HepG2 (cell line): Measurements from ENCODE around the gene LITAF. TPM values are rescaled to one million over a fixed set of nuclear protein-coding genes. Genes with fewer than 3 reads are reported as not detected.

ENCODE experiments used
- ATAC-seq: fragments of 200-7000 bp; cut with Tn5 transposase; 3 replicates; pipeline ENCODE4 v1.9.1; 2020; ENCODE audit warnings: mild to moderate bottlenecking, moderate library complexity
- BruUV-seq: library from RNA; stranded (reverse); fragments of 400-500 nt; replicated peaks from 2 replicates; lab custom pipeline; 2021; lab: Mats Ljungman, UMichigan
- CTCF ChIA-PET: fragments of 300-600 bp; formaldehyde crosslinking; extraction: SDS; loops from one replicate; lab custom pipeline; 2021; ENCODE audit warnings: low total read pairs, inconsistent platforms, low intra/inter-chr PET ratio; lab: Yijun Ruan, JAX
- POLR2A ChIA-PET: fragments of 350-600 bp; sonication (Branson Sonifier 250); formaldehyde crosslinking; loops from one replicate; lab custom pipeline; 2020; ENCODE audit warnings: antibody characterized with exemption, inconsistent platforms; lab: Yijun Ruan, JAX
- DNase-seq: peaks from one replicate; pipeline ENCODE4 v3.0.0-alpha.2; 2015; ENCODE audit warnings: low spot score
- FAIRE-seq: peaks from 3 replicates; lab custom pipeline; 2011; peaks lifted over from hg19 to GRCh38; lab: Jason Lieb, UNC
- H2AFZ ChIP-seq: one replicate; pipeline ENCODE4 v1.6.1; 2011; ENCODE audit warnings: low read length, inconsistent platforms
- H3K27ac ChIP-seq: fragments of 300-600 bp; 3 replicates; pipeline ENCODE4 v1.8.0; 2011; ENCODE audit warnings: mixed run types, mild to moderate bottlenecking, mixed read lengths, low read length, inconsistent platforms; ENCODE audit not compliant: insufficient read depth; ENCODE audit errors: extremely low read length
- H3K27me3 ChIP-seq, 2 experiments: fragments of 200-600 bp in 1 of 2; 2 replicates in 1 of 2; 3 replicates in 1 of 2; pipeline versions ENCODE4 v1.6.0 to v1.8.0; 2011; ENCODE audit warnings: low read length in 2 of 2, mild to moderate bottlenecking in 2 of 2, moderate library complexity in 2 of 2, inconsistent platforms in 1 of 2; ENCODE audit not compliant: insufficient read depth in 2 of 2, control insufficient read depth in 1 of 2
- H3K36me3 ChIP-seq, 2 experiments: fragments of 200-600 bp in 1 of 2; replicated peaks in 1 of 2; 2 replicates in 1 of 2; 3 replicates in 1 of 2; pipeline versions ENCODE4 v1.5.1 to v1.8.0; 2011; ENCODE audit warnings: low read length in 2 of 2, inconsistent platforms in 1 of 2; ENCODE audit not compliant: insufficient read depth in 2 of 2, control insufficient read depth in 1 of 2
- H3K4me1 ChIP-seq: 2 replicates; pipeline ENCODE4 v1.5.1; 2012; ENCODE audit warnings: low read length, inconsistent platforms; ENCODE audit not compliant: insufficient read depth
- H3K4me2 ChIP-seq: 2 replicates; pipeline ENCODE4 v1.6.0; 2011; ENCODE audit warnings: low read depth, low read length, inconsistent platforms
- H3K4me3 ChIP-seq, 3 experiments: fragments of 200-600 bp in 1 of 3; sonication (generic), shearing (Covaris generic) in 1 of 3; replicated peaks in 1 of 3; 2 replicates each; pipeline ENCODE4 v1.5.1; 2011 to 2016; ENCODE audit warnings: low read length in 3 of 3, inconsistent platforms in 2 of 3, low read depth in 2 of 3, mild to moderate bottlenecking in 2 of 3, control low read depth in 1 of 3, mixed read lengths in 1 of 3; ENCODE audit not compliant: insufficient read depth in 1 of 3
- H3K79me2 ChIP-seq: one replicate; pipeline ENCODE4 v1.6.1; 2011; ENCODE audit warnings: low read length, inconsistent platforms; ENCODE audit not compliant: insufficient read depth
- H3K9ac ChIP-seq: 2 replicates; pipeline ENCODE4 v1.6.0; 2011; ENCODE audit warnings: mild to moderate bottlenecking, low read depth, low read length, inconsistent platforms; ENCODE audit not compliant: insufficient read depth
- H3K9me3 ChIP-seq: 2 replicates; pipeline ENCODE4 v1.5.1; 2012; ENCODE audit warnings: mild to moderate bottlenecking, low read length
- H4K20me1 ChIP-seq: 2 replicates; pipeline ENCODE4 v1.6.0; 2011; ENCODE audit warnings: inconsistent platforms, mild to moderate bottlenecking, low read length, moderate library complexity; ENCODE audit not compliant: insufficient read depth
- ATF7 ChIP-seq, 2 experiments: fragments of 450-650 bp in 1 of 2; sonication (generic) in 1 of 2; formaldehyde crosslinking in 1 of 2; IDR thresholded peaks; 2 replicates each; pipeline versions ENCODE4 v1.4.0 to v1.6.1; 2016 to 2020; ENCODE audit warnings: antibody characterized with exemption in 1 of 2, mild to moderate bottlenecking in 1 of 2, missing genetic modification reagents in 1 of 2
- HDAC1 ChIP-seq: sonication (generic); formaldehyde crosslinking; IDR thresholded peaks from 2 replicates; pipeline ENCODE4 v1.5.1; 2020; ENCODE audit warnings: mild to moderate bottlenecking, missing genetic modification reagents
- MXD3 ChIP-seq: IDR thresholded peaks from 2 replicates; pipeline ENCODE4 v1.6.1; 2016; ENCODE audit warnings: mild to moderate bottlenecking, missing biosample characterization, missing genetic modification reagents
- SALL2 ChIP-seq: sonication (generic); formaldehyde crosslinking; IDR thresholded peaks from 2 replicates; pipeline ENCODE4 v1.8.1; 2023; ENCODE audit warnings: mild to moderate bottlenecking, missing genetic modification reagents, inconsistent platforms
- SP140L ChIP-seq: sonication (generic); formaldehyde crosslinking; IDR thresholded peaks from 2 replicates; pipeline ENCODE4 v1.4.0; 2020; ENCODE audit warnings: missing genetic modification reagents, borderline replicate concordance
- TAF1 ChIP-seq: sonication (generic); formaldehyde crosslinking; IDR thresholded peaks from 2 replicates; pipeline ENCODE4 v1.4.0; 2020; ENCODE audit warnings: missing genetic modification reagents
- TARDBP ChIP-seq: sonication (generic); formaldehyde crosslinking; IDR thresholded peaks from 2 replicates; pipeline ENCODE4 v1.8.0; 2022; ENCODE audit warnings: mild to moderate bottlenecking, missing genetic modification reagents
- ZNF136 ChIP-seq: sonication (generic); formaldehyde crosslinking; IDR thresholded peaks from 2 replicates; pipeline ENCODE4 v1.8.1; 2022; ENCODE audit warnings: low read depth, mild to moderate bottlenecking, moderate library complexity, missing genetic modification reagents
- ZNF282 ChIP-seq: fragments of 450-650 bp; IDR thresholded peaks from 2 replicates; pipeline ENCODE4 v1.6.1; 2018; ENCODE audit not compliant: partially characterized antibody
- ZNF30 ChIP-seq: sonication (generic); formaldehyde crosslinking; IDR thresholded peaks from 2 replicates; pipeline ENCODE4 v1.5.0; 2020; ENCODE audit warnings: mild to moderate bottlenecking, missing genetic modification reagents
- ZNF558 ChIP-seq: sonication (generic); formaldehyde crosslinking; IDR thresholded peaks from 2 replicates; pipeline ENCODE4 v1.9.0; 2022; ENCODE audit warnings: mild to moderate bottlenecking, missing genetic modification reagents, borderline replicate concordance
- ZSCAN30 ChIP-seq: sonication (generic); formaldehyde crosslinking; IDR thresholded peaks from 2 replicates; pipeline ENCODE4 v1.5.0; 2020; ENCODE audit warnings: mild to moderate bottlenecking, missing genetic modification reagents
- WGBS: methylation state at CpG from one replicate; pipeline ENCODE4 v1.1.6; 2017; ENCODE audit warnings: low lambda C conversion rate; 5-methylcytosine and 5-hydroxymethylcytosine counted together
- in situ Hi-C: cut with HindIII; loops from 2 replicates; pipeline ENCODE4 v1.10.0; 2017; ENCODE audit warnings: low pct_unique_long_range_greater_than_20kb; ENCODE audit not compliant: extremely low pct_ligation_motif_present
- intact Hi-C: fragments of 100-400 bp; cut with micrococcal nuclease; formaldehyde crosslinking; loops from one replicate; pipeline ENCODE4 v1.10.0; 2022; ENCODE audit not compliant: unreplicated experiment
- polyA plus RNA-seq, 8 experiments: library from polyadenylated mRNA; depleted of rRNA in 3 of 8; stranded (reverse) in 7 of 8; unstranded in 1 of 8; fragments of >200 nt; fragmentation: Illumina TruSeq in 4 of 8; extraction: Trizol in 4 of 8; gene quantifications; 2 replicates each; pipeline versions ENCODE4 v1.2.1 to v1.2.3, GENCODE V29; 2011 to 2016; ENCODE audit warnings: low read depth in 4 of 8, missing spikeins in 1 of 8, mixed read lengths in 1 of 8; ENCODE audit not compliant: insufficient read depth in 1 of 8
- total RNA-seq, 5 experiments: library from RNA; depleted of rRNA; stranded (reverse); fragments of >200 nt; fragmentation: Illumina TruSeq; extraction: Trizol; gene quantifications; 2 replicates each; pipeline ENCODE4 v1.2.3, GENCODE V29; 2016; ENCODE audit warnings: low read depth in 1 of 5
- TF ChIP-seq, protein P1 (sequence below): fragments of 450-650 bp; IDR thresholded peaks from 2 replicates; pipeline ENCODE4 v1.6.1; 2016
- TF ChIP-seq, protein P2 (sequence below): sonication (generic); formaldehyde crosslinking; IDR thresholded peaks from 2 replicates; pipeline ENCODE4 v1.9.0; 2021; ENCODE audit warnings: mild to moderate bottlenecking, missing genetic modification reagents
- TF ChIP-seq, protein P3 (sequence below): sonication (generic); formaldehyde crosslinking; IDR thresholded peaks from 2 replicates; pipeline ENCODE4 v1.5.0; 2020; ENCODE audit warnings: missing genetic modification reagents, mild to moderate bottlenecking, borderline replicate concordance

The LITAF gene
- total and polyA plus RNA-seq, 2 of the 13 experiments (the other 11 are each of a cell fraction or from before 2014, with no cell fraction given): 80.1 to 141 TPM

DNA sequence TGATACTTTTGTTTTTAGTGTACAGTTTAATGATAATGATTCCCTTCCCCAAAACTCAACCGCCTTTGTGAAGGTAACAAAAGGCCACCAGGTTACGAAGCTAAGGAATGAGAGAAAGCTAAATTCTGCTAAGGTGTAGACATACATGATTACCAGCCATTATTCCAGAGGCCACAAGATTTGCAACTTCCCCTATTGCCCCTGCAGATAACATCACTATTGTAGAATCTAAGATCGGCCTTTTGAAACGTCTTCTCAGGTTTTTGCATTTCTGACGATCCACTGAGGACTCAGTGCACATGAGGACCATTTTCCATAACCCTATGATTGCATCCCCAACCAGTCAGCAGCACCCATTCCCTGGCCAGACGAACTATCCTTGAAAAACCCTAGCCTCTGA, 47.6 kb upstream of the LITAF start:
- H3K4me2 ChIP-seq: no peak overlapping the region
- ATAC-seq: no peak
- no TSS peak for BruUV-seq
- H2AFZ ChIP-seq: no peak overlapping the region
- no peaks in the 10 kb centered on the region for H3K36me3 ChIP-seq
- H3K9ac ChIP-seq: no peak overlapping the region
- FAIRE-seq: no peak
- 68% methylated on average over 6 of the region's 6 CpGs for WGBS
- no peaks in the 10 kb centered on the region for H3K9me3 ChIP-seq
- H3K4me3 ChIP-seq: no peak overlapping the region
- in situ Hi-C loops (no loop called here), intact Hi-C loops (no loop called here)
- ChIA-PET CTCF (no interaction called here), POLR2A (no interaction called here)
- H4K20me1 ChIP-seq: no peaks in the 10 kb centered on the region
- peaks cover 0 to 13% of the 10 kb centered on the region in 2 experiments; a peak in 2 of 5 replicates for H3K27me3 ChIP-seq
- H3K79me2 ChIP-seq: no peaks in the 10 kb centered on the region
- DNase-seq: no peak
- no peak overlapping the region for H3K27ac ChIP-seq
- H3K4me1 ChIP-seq: peaks cover 47% of the 10 kb centered on the region
- TF ChIP-seq HDAC1 (CRISPR knock-in tag) (no peak), ZNF558 (CRISPR knock-in tag) (no peak), TAF1 (CRISPR knock-in tag) (no peak), SP140L (no peak), ZNF30 (CRISPR knock-in tag) (no peak), SALL2 (CRISPR knock-in tag) (no peak), ZNF136 (no peak), TARDBP (CRISPR knock-in tag) (no peak), MXD3 (CRISPR knock-in tag) (no peak), ZNF282 (no peak), ATF7 (IDR thresholded peaks at IDR 0.05) (no peak), ATF7 (CRISPR knock-in tag; IDR thresholded peaks at IDR 0.05) (no peak), ZSCAN30 (CRISPR knock-in tag) (no peak)
- TF ChIP-seq, protein P1, sequence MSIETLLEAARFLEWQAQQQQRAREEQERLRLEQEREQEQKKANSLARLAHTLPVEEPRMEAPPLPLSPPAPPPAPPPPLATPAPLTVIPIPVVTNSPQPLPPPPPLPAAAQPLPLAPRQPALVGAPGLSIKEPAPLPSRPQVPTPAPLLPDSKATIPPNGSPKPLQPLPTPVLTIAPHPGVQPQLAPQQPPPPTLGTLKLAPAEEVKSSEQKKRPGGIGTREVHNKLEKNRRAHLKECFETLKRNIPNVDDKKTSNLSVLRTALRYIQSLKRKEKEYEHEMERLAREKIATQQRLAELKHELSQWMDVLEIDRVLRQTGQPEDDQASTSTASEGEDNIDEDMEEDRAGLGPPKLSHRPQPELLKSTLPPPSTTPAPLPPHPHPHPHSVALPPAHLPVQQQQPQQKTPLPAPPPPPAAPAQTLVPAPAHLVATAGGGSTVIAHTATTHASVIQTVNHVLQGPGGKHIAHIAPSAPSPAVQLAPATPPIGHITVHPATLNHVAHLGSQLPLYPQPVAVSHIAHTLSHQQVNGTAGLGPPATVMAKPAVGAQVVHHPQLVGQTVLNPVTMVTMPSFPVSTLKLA: no peak
- TF ChIP-seq, protein P2, sequence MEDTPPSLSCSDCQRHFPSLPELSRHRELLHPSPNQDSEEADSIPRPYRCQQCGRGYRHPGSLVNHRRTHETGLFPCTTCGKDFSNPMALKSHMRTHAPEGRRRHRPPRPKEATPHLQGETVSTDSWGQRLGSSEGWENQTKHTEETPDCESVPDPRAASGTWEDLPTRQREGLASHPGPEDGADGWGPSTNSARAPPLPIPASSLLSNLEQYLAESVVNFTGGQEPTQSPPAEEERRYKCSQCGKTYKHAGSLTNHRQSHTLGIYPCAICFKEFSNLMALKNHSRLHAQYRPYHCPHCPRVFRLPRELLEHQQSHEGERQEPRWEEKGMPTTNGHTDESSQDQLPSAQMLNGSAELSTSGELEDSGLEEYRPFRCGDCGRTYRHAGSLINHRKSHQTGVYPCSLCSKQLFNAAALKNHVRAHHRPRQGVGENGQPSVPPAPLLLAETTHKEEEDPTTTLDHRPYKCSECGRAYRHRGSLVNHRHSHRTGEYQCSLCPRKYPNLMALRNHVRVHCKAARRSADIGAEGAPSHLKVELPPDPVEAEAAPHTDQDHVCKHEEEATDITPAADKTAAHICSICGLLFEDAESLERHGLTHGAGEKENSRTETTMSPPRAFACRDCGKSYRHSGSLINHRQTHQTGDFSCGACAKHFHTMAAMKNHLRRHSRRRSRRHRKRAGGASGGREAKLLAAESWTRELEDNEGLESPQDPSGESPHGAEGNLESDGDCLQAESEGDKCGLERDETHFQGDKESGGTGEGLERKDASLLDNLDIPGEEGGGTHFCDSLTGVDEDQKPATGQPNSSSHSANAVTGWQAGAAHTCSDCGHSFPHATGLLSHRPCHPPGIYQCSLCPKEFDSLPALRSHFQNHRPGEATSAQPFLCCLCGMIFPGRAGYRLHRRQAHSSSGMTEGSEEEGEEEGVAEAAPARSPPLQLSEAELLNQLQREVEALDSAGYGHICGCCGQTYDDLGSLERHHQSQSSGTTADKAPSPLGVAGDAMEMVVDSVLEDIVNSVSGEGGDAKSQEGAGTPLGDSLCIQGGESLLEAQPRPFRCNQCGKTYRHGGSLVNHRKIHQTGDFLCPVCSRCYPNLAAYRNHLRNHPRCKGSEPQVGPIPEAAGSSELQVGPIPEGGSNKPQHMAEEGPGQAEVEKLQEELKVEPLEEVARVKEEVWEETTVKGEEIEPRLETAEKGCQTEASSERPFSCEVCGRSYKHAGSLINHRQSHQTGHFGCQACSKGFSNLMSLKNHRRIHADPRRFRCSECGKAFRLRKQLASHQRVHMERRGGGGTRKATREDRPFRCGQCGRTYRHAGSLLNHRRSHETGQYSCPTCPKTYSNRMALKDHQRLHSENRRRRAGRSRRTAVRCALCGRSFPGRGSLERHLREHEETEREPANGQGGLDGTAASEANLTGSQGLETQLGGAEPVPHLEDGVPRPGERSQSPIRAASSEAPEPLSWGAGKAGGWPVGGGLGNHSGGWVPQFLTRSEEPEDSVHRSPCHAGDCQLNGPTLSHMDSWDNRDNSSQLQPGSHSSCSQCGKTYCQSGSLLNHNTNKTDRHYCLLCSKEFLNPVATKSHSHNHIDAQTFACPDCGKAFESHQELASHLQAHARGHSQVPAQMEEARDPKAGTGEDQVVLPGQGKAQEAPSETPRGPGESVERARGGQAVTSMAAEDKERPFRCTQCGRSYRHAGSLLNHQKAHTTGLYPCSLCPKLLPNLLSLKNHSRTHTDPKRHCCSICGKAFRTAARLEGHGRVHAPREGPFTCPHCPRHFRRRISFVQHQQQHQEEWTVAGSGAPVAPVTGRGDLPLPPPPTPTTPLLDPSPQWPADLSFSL (CRISPR knock-in tag): no peak
- TF ChIP-seq, protein P3, sequence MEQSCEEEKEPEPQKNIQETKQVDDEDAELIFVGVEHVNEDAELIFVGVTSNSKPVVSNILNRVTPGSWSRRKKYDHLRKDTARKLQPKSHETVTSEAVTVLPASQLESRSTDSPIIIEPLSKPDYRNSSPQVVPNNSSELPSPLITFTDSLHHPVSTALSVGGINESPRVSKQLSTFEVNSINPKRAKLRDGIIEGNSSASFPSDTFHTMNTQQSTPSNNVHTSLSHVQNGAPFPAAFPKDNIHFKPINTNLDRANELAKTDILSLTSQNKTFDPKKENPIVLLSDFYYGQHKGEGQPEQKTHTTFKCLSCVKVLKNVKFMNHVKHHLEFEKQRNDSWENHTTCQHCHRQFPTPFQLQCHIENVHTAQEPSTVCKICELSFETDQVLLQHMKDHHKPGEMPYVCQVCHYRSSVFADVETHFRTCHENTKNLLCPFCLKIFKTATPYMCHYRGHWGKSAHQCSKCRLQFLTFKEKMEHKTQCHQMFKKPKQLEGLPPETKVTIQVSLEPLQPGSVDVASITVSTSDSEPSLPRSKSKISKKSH (CRISPR knock-in tag): no peak
